ENCODE data around the gene DNHD1. TPM values are rescaled to one million over a fixed set of nuclear protein-coding genes. Genes with fewer than 3 reads are reported as not detected.

Gene DNHD1
- total and polyA plus RNA-seq, 2 of the 13 experiments (the other 11 are each of a cell fraction or from before 2014, with no cell fraction given), result 2.7 to 9.3 TPM

DNA sequence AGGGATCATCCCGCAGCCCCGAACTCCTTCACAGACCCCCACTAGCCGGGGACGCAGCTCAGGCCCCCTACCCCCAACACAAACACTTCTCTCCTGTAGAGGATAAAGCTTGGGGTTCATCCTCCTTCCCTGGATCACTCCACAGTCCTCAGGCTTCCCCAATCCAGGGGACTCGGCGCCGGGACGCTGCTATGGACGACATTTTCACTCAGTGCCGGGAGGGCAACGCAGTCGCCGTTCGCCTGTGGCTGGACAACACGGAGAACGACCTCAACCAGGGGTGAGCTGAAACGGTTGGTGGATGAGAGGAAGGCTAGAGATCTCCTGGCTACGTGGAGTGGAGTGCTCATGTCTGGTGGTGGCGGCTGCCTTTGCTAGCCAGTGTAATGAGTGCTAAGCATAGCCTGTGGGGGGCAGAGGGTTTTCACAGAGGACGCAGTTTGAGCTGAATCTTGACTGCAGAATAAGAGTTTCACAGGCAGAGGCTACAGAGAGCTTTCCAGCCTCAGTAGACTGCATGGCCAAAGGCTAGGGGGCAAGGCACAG, 107.1 kb downstream of the DNHD1 start (continued):
- TF ChIP-seq, protein P1, sequence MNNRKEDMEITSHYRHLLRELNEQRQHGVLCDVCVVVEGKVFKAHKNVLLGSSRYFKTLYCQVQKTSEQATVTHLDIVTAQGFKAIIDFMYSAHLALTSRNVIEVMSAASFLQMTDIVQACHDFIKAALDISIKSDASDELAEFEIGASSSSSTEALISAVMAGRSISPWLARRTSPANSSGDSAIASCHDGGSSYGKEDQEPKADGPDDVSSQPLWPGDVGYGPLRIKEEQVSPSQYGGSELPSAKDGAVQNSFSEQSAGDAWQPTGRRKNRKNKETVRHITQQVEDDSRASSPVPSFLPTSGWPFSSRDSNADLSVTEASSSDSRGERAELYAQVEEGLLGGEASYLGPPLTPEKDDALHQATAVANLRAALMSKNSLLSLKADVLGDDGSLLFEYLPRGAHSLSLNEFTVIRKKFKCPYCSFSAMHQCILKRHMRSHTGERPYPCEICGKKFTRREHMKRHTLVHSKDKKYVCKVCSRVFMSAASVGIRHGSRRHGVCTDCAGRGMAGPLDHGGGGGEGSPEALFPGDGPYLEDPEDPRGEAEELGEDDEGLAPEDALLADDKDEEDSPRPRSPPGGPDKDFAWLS (CRISPR knock-in tag; IDR thresholded peaks at IDR 0.05; ENCODE audit: borderline replicate concordance), result no peak
- TF ChIP-seq, protein P2, sequence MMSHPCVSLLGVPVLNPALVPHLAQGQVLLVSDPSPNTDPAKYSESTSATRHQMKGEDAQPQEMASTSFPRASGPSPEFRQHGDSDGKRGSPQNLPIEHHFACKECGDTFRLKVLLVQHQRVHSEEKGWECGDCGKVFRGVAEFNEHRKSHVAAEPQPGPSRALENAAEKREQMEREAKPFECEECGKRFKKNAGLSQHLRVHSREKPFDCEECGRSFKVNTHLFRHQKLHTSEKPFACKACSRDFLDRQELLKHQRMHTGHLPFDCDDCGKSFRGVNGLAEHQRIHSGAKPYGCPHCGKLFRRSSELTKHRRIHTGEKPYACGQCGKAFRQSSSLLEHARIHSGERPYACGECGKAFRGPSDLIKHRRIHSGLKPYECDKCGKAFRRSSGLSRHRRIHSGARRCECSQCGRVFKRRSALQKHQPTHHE (CRISPR knock-in tag; IDR thresholded peaks at IDR 0.05; ENCODE audit: borderline replicate concordance), result no peak; the same call in 1 of the 2 replicates
- peak; percentile 47 for TF ChIP-seq HDAC1 (CRISPR knock-in tag; IDR thresholded peaks at IDR 0.05)
- no peak for TF ChIP-seq KDM1A (CRISPR knock-in tag; IDR thresholded peaks at IDR 0.05)
- TF ChIP-seq ZNF766 (CRISPR knock-in tag; IDR thresholded peaks at IDR 0.05; ENCODE audit: borderline replicate concordance), result no peak
- TF ChIP-seq, protein P3, sequence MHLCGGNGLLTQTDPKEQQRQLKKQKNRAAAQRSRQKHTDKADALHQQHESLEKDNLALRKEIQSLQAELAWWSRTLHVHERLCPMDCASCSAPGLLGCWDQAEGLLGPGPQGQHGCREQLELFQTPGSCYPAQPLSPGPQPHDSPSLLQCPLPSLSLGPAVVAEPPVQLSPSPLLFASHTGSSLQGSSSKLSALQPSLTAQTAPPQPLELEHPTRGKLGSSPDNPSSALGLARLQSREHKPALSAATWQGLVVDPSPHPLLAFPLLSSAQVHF (CRISPR knock-in tag; IDR thresholded peaks at IDR 0.05), result no peak
- peak; percentile 13; the same call in 1 of the 2 replicates for TF ChIP-seq GATA4 (IDR thresholded peaks at IDR 0.05; ENCODE audit: borderline replicate concordance, low read depth)
- TF ChIP-seq, protein P4, sequence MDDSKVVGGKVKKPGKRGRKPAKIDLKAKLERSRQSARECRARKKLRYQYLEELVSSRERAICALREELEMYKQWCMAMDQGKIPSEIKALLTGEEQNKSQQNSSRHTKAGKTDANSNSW (CRISPR knock-in tag; IDR thresholded peaks at IDR 0.05; ENCODE audit: borderline replicate concordance), result no peak
- TF ChIP-seq ZNF549 (CRISPR knock-in tag; IDR thresholded peaks at IDR 0.05), result no peak
- no peak for TF ChIP-seq FOXA1 (IDR thresholded peaks at IDR 0.05)
- TF ChIP-seq FOXA1 (CRISPR knock-in tag; IDR thresholded peaks at IDR 0.05), result no peak
- TF ChIP-seq, protein P5, sequence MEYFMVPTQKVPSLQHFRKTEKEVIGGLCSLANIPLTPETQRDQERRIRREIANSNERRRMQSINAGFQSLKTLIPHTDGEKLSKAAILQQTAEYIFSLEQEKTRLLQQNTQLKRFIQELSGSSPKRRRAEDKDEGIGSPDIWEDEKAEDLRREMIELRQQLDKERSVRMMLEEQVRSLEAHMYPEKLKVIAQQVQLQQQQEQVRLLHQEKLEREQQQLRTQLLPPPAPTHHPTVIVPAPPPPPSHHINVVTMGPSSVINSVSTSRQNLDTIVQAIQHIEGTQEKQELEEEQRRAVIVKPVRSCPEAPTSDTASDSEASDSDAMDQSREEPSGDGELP (IDR thresholded peaks at IDR 0.05; ENCODE audit: borderline replicate concordance, low read depth), result no peak
- TF ChIP-seq TCF7L2 (IDR thresholded peaks at IDR 0.05; ENCODE audit: low read depth, low read length), result no peak
- no peak for TF ChIP-seq REXO4 (CRISPR knock-in tag; IDR thresholded peaks at IDR 0.05; ENCODE audit: borderline replicate concordance)
- 0 out of 2 replicates have a peak, but pooled peaks have one; percentile 30 for TF ChIP-seq BRD4 (CRISPR knock-in tag; IDR thresholded peaks at IDR 0.05)
- TF ChIP-seq, protein P6, sequence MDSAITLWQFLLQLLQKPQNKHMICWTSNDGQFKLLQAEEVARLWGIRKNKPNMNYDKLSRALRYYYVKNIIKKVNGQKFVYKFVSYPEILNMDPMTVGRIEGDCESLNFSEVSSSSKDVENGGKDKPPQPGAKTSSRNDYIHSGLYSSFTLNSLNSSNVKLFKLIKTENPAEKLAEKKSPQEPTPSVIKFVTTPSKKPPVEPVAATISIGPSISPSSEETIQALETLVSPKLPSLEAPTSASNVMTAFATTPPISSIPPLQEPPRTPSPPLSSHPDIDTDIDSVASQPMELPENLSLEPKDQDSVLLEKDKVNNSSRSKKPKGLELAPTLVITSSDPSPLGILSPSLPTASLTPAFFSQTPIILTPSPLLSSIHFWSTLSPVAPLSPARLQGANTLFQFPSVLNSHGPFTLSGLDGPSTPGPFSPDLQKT (CRISPR knock-in tag; IDR thresholded peaks at IDR 0.05; ENCODE audit: borderline replicate concordance), result no peak
- no peak for TF ChIP-seq ZKSCAN1 (IDR thresholded peaks at IDR 0.05; ENCODE audit: low read length)
- TF ChIP-seq ZNF644 (CRISPR knock-in tag; IDR thresholded peaks at IDR 0.05; ENCODE audit: low read depth), result no peak
- no peak for TF ChIP-seq ZNF615 (CRISPR knock-in tag; IDR thresholded peaks at IDR 0.05; ENCODE audit: borderline replicate concordance)
- no peak for TF ChIP-seq HOXA5 (CRISPR knock-in tag; IDR thresholded peaks at IDR 0.05)
- TF ChIP-seq, protein P7, sequence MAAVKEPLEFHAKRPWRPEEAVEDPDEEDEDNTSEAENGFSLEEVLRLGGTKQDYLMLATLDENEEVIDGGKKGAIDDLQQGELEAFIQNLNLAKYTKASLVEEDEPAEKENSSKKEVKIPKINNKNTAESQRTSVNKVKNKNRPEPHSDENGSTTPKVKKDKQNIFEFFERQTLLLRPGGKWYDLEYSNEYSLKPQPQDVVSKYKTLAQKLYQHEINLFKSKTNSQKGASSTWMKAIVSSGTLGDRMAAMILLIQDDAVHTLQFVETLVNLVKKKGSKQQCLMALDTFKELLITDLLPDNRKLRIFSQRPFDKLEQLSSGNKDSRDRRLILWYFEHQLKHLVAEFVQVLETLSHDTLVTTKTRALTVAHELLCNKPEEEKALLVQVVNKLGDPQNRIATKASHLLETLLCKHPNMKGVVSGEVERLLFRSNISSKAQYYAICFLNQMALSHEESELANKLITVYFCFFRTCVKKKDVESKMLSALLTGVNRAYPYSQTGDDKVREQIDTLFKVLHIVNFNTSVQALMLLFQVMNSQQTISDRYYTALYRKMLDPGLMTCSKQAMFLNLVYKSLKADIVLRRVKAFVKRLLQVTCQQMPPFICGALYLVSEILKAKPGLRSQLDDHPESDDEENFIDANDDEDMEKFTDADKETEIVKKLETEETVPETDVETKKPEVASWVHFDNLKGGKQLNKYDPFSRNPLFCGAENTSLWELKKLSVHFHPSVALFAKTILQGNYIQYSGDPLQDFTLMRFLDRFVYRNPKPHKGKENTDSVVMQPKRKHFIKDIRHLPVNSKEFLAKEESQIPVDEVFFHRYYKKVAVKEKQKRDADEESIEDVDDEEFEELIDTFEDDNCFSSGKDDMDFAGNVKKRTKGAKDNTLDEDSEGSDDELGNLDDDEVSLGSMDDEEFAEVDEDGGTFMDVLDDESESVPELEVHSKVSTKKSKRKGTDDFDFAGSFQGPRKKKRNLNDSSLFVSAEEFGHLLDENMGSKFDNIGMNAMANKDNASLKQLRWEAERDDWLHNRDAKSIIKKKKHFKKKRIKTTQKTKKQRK (IDR thresholded peaks at IDR 0.05; ENCODE audit: low read length), result no peak
- TF ChIP-seq ZBTB1 (CRISPR knock-in tag; IDR thresholded peaks at IDR 0.05; ENCODE audit: borderline replicate concordance), result no peak

All from HepG2 (cell line).